Measurements from ENCODE around the gene FHOD1.

- TF ChIP-seq TAF1 (IDR thresholded peaks at IDR 0.05; ENCODE audit: borderline replicate concordance, insufficient read depth, low read length) (no peak), POLR2AphosphoS5 (IDR thresholded peaks at IDR 0.05; ENCODE audit: low read depth, low read length) (no peak)
Measured at GRCh38 chr16:67233596-67233995, 13.7 kb downstream of the FHOD1 start.

All from PFSK-1 (cell line).